HepG2 (cell line): ENCODE data around the gene DNAJB11. TPM values are rescaled to one million over a fixed set of nuclear protein-coding genes. Genes with fewer than 3 reads are reported as not detected.

Source experiments
- CAMTA2 ChIP-seq: sonication (generic); formaldehyde crosslinking; IDR thresholded peaks from 2 replicates; pipeline ENCODE4 v1.4.0; 2020; ENCODE audit warnings: mild to moderate bottlenecking, missing genetic modification reagents, borderline replicate concordance
- EHMT2 ChIP-seq: fragments of 200-600 bp; sonication (generic); IDR thresholded peaks from 2 replicates; pipeline ENCODE4 v1.7.0; 2017; ENCODE audit warnings: antibody characterized with exemption, low read depth, low read length, borderline replicate concordance
- EP300 ChIP-seq, 3 experiments: sonication (generic) in 1 of 3; formaldehyde crosslinking in 1 of 3; IDR thresholded peaks; 2 replicates each; pipeline versions ENCODE4 v1.5.1 to v1.6.1; 2011 to 2020; ENCODE audit warnings: low read depth in 2 of 3, low read length in 2 of 3, borderline replicate concordance in 1 of 3, improper control_type of control experiment in 1 of 3, mild to moderate bottlenecking in 1 of 3, missing genetic modification reagents in 1 of 3, moderate library complexity in 1 of 3
- FOXO1 ChIP-seq: sonication (generic); formaldehyde crosslinking; IDR thresholded peaks from 2 replicates; pipeline ENCODE4 v1.4.0; 2020; ENCODE audit warnings: missing genetic modification reagents
- FOXP1 ChIP-seq, 2 experiments: fragments of 450-650 bp in 1 of 2; IDR thresholded peaks; 2 replicates each; pipeline ENCODE4 v1.6.1; 2017 to 2018; ENCODE audit warnings: antibody characterized with exemption in 1 of 2
- IKZF1 ChIP-seq: fragments of 450-650 bp; IDR thresholded peaks from 2 replicates; pipeline ENCODE4 v1.7.1; 2016
- IKZF4 ChIP-seq: sonication (generic); formaldehyde crosslinking; IDR thresholded peaks from 2 replicates; pipeline ENCODE4 v1.5.1; 2020; ENCODE audit warnings: borderline replicate concordance, mild to moderate bottlenecking, low read depth, missing genetic modification reagents; ENCODE audit errors: not compliant biosample characterization
- JARID2 ChIP-seq: sonication (generic); formaldehyde crosslinking; IDR thresholded peaks from 2 replicates; pipeline ENCODE4 v1.8.1; 2023; ENCODE audit warnings: missing genetic modification reagents, inconsistent platforms; ENCODE audit not compliant: insufficient replicate concordance
- KDM1A ChIP-seq: IDR thresholded peaks from 2 replicates; pipeline ENCODE4 v1.6.1; 2016; ENCODE audit warnings: missing compliant biosample characterization
- MTA3 ChIP-seq: sonication (generic); formaldehyde crosslinking; IDR thresholded peaks from 2 replicates; pipeline ENCODE4 v1.4.0; 2020; ENCODE audit warnings: missing genetic modification reagents
- MXI1 ChIP-seq: IDR thresholded peaks from 3 replicates; pipeline ENCODE4 v1.6.1; 2012; ENCODE audit warnings: low read depth, low read length, inconsistent platforms, borderline replicate concordance
- NKX3-1 ChIP-seq: sonication (generic); formaldehyde crosslinking; IDR thresholded peaks from 2 replicates; pipeline ENCODE4 v1.5.0; 2020; ENCODE audit warnings: missing genetic modification reagents
- NR0B2 ChIP-seq: sonication (generic); formaldehyde crosslinking; IDR thresholded peaks from 2 replicates; pipeline ENCODE4 v1.4.0; 2020; ENCODE audit warnings: mild to moderate bottlenecking, missing genetic modification reagents
- PITX1 ChIP-seq: sonication (generic); formaldehyde crosslinking; IDR thresholded peaks from 2 replicates; pipeline ENCODE4 v1.5.1; 2020; ENCODE audit warnings: mild to moderate bottlenecking, missing genetic modification reagents
- RCOR2 ChIP-seq: IDR thresholded peaks from 2 replicates; pipeline ENCODE4 v1.6.1; 2016; ENCODE audit warnings: missing biosample characterization, missing genetic modification reagents
- SAFB2 ChIP-seq: sonication (generic); formaldehyde crosslinking; IDR thresholded peaks from 2 replicates; pipeline ENCODE4 v1.5.1; 2020; ENCODE audit warnings: missing genetic modification reagents, low read depth, mild to moderate bottlenecking, borderline replicate concordance
- ZBED4 ChIP-seq: sonication (generic); formaldehyde crosslinking; IDR thresholded peaks from 2 replicates; pipeline ENCODE4 v1.4.0; 2020; ENCODE audit warnings: missing genetic modification reagents, borderline replicate concordance
- ZNF749 ChIP-seq: sonication (generic); formaldehyde crosslinking; IDR thresholded peaks from 2 replicates; pipeline ENCODE4 v1.8.0; 2022; ENCODE audit warnings: mild to moderate bottlenecking, missing genetic modification reagents, moderate library complexity, borderline replicate concordance
- ZSCAN12 ChIP-seq: sonication (generic); formaldehyde crosslinking; IDR thresholded peaks from 2 replicates; pipeline ENCODE4 v1.9.0; 2021; ENCODE audit warnings: mild to moderate bottlenecking, missing genetic modification reagents
- polyA plus RNA-seq, 8 experiments: library from polyadenylated mRNA; depleted of rRNA in 3 of 8; stranded (reverse) in 7 of 8; unstranded in 1 of 8; fragments of >200 nt; fragmentation: Illumina TruSeq in 4 of 8; extraction: Trizol in 4 of 8; gene quantifications; 2 replicates each; pipeline versions ENCODE4 v1.2.1 to v1.2.3, GENCODE V29; 2011 to 2016; ENCODE audit warnings: low read depth in 4 of 8, missing spikeins in 1 of 8, mixed read lengths in 1 of 8; ENCODE audit not compliant: insufficient read depth in 1 of 8
- total RNA-seq, 5 experiments: library from RNA; depleted of rRNA; stranded (reverse); fragments of >200 nt; fragmentation: Illumina TruSeq; extraction: Trizol; gene quantifications; 2 replicates each; pipeline ENCODE4 v1.2.3, GENCODE V29; 2016; ENCODE audit warnings: low read depth in 1 of 5
- TF ChIP-seq, protein P1 (sequence below): sonication (generic); formaldehyde crosslinking; IDR thresholded peaks from 2 replicates; pipeline ENCODE4 v1.5.1; 2020; ENCODE audit warnings: missing genetic modification reagents, mild to moderate bottlenecking, borderline replicate concordance
- TF ChIP-seq, protein P2 (sequence below): sonication (generic); formaldehyde crosslinking; conservative IDR thresholded peaks from 2 replicates; pipeline ENCODE4 v1.8.0; 2022; ENCODE audit warnings: mild to moderate bottlenecking, moderate library complexity, missing genetic modification reagents

The DNAJB11 gene
- total and polyA plus RNA-seq, 2 of the 13 experiments (the other 11 are each of a cell fraction or from before 2014, with no cell fraction given): 41.0 to 132 TPM

GRCh38 chr3:186612721-186613636, 42.5 kb downstream of the DNAJB11 start, which contains the start of gene AHSG (continued):
- TF ChIP-seq EHMT2 (no peak), RCOR2 (CRISPR knock-in tag) (peak; percentile 82), PITX1 (peak; percentile 93), FOXP1 (IDR thresholded peaks at IDR 0.05) (0 out of 2 replicates have a peak, but pooled peaks have one; percentile 57), FOXP1 (CRISPR knock-in tag; IDR thresholded peaks at IDR 0.05) (peak; percentile 89), ZSCAN12 (CRISPR knock-in tag) (peak; percentile 56; the same call in 1 of the 2 replicates), NR0B2 (CRISPR knock-in tag) (0 out of 2 replicates have a peak, but pooled peaks have one; percentile 51), MXI1 (0 out of 3 replicates have a peak, but pooled peaks have one; percentile 43), IKZF4 (CRISPR knock-in tag) (no peak), FOXO1 (CRISPR knock-in tag) (peak; percentile 93), SAFB2 (CRISPR knock-in tag) (peak; percentile 71; the same call in 1 of the 2 replicates), KDM1A (CRISPR knock-in tag) (peak; percentile 78; the same call in 1 of the 2 replicates), IKZF1 (no peak), CAMTA2 (0 out of 2 replicates have a peak, but pooled peaks have one; percentile 57), MTA3 (CRISPR knock-in tag) (no peak), ZNF749 (CRISPR knock-in tag) (no peak), EP300 (IDR thresholded peaks at IDR 0.05; ENCODE audit: low read depth in 2 of 2, low read length in 2 of 2) (peak; percentile 92 to 100), EP300 (CRISPR knock-in tag; IDR thresholded peaks at IDR 0.05; ENCODE audit: borderline replicate concordance) (peak; percentile 97), JARID2 (CRISPR knock-in tag) (no peak), NKX3-1 (CRISPR knock-in tag) (peak; percentile 69), ZBED4 (CRISPR knock-in tag) (no peak)
- TF ChIP-seq, protein P1, sequence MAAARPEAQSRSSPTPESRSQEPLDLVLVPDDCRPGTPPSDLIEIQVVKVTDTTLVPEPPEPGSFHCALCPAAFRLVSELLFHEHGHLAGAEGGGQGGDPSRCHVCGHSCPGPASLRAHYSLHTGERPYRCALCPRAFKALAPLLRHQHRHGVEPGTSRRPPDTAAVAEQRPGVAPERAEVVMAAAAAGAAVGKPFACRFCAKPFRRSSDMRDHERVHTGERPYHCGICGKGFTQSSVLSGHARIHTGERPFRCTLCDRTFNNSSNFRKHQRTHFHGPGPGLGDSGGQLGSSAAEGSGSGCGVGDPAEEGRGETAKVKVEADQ (CRISPR knock-in tag): no peak; the same call in 1 of the 2 replicates
- TF ChIP-seq, protein P2, sequence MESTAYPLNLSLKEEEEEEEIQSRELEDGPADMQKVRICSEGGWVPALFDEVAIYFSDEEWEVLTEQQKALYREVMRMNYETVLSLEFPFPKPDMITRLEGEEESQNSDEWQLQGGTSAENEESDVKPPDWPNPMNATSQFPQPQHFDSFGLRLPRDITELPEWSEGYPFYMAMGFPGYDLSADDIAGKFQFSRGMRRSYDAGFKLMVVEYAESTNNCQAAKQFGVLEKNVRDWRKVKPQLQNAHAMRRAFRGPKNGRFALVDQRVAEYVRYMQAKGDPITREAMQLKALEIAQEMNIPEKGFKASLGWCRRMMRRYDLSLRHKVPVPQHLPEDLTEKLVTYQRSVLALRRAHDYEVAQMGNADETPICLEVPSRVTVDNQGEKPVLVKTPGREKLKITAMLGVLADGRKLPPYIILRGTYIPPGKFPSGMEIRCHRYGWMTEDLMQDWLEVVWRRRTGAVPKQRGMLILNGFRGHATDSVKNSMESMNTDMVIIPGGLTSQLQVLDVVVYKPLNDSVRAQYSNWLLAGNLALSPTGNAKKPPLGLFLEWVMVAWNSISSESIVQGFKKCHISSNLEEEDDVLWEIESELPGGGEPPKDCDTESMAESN (CRISPR knock-in tag): peak; percentile 82; the same call in 1 of the 2 replicates
